Panc1 (cell line): ENCODE data around the gene RAX2. TPM values are rescaled to one million over a fixed set of nuclear protein-coding genes. Genes with fewer than 3 reads are reported as not detected.
A peak's percentile ranks its signal among the peaks of the same experiment; 100 is the strongest.

Source experiments
- ATAC-seq: fragments of 200-7000 bp; cut with Tn5 transposase; 2 replicates; pipeline ENCODE4 v1.9.1; 2020; ENCODE audit warnings: mild to moderate bottlenecking, moderate library complexity
- BruUV-seq: library from RNA; stranded (reverse); fragments of 400-500 nt; replicated peaks from 2 replicates; lab custom pipeline; 2021; lab: Mats Ljungman, UMichigan
- CTCF ChIA-PET: fragments of 300-600 bp; sonication (Branson Sonifier 250); formaldehyde crosslinking; loops from one replicate; lab custom pipeline; 2022; ENCODE audit warnings: antibody characterized with exemption; lab: Charles Lee
- POLR2A ChIA-PET: fragments of 300-600 bp; sonication (Branson Sonifier 250); formaldehyde crosslinking; loops from one replicate; lab custom pipeline; 2022; ENCODE audit warnings: antibody characterized with exemption; lab: Charles Lee
- DNase-seq: peaks from one replicate; pipeline ENCODE4 v3.0.0-alpha.2; 2010; ENCODE audit warnings: low read depth, low spot score
- H3K27ac ChIP-seq: 2 replicates; pipeline ENCODE4 v1.5.1; 2011; ENCODE audit warnings: mild to moderate bottlenecking, low read length, inconsistent platforms
- H3K27me3 ChIP-seq: fragments of 200-500 bp; sonication (Bioruptor generic); 2 replicates; pipeline ENCODE4 v1.6.0; 2014; ENCODE audit warnings: low read length, inconsistent platforms; ENCODE audit not compliant: control insufficient read depth, insufficient read depth
- H3K36me3 ChIP-seq: fragments of 200-500 bp; sonication (Bioruptor generic); 2 replicates; pipeline ENCODE4 v1.5.1; 2014; ENCODE audit warnings: inconsistent platforms, mild to moderate bottlenecking, low read length, moderate library complexity; ENCODE audit not compliant: control insufficient read depth, insufficient read depth
- H3K4me1 ChIP-seq: 2 replicates; pipeline ENCODE4 v1.5.1; 2011; ENCODE audit warnings: inconsistent platforms, mild to moderate bottlenecking, low read length, moderate library complexity; ENCODE audit not compliant: control insufficient read depth, insufficient read depth
- H3K4me3 ChIP-seq, 2 experiments: 2 replicates each; pipeline ENCODE4 v1.5.1; 2011 to 2012; ENCODE audit warnings: low read depth in 2 of 2, low read length in 2 of 2, mild to moderate bottlenecking in 2 of 2, inconsistent platforms in 1 of 2, moderate library complexity in 1 of 2
- H3K9me3 ChIP-seq: fragments of 200-500 bp; sonication (Bioruptor generic); 2 replicates; pipeline ENCODE4 v1.5.1; 2014; ENCODE audit warnings: low read depth, mild to moderate bottlenecking, inconsistent platforms, low read length, moderate library complexity; ENCODE audit not compliant: control insufficient read depth, insufficient read depth
- POLR2AphosphoS5 ChIP-seq: IDR thresholded peaks from 2 replicates; pipeline ENCODE4 v1.6.1; 2012; ENCODE audit warnings: mild to moderate bottlenecking, low read depth, low read length, moderate library complexity
- SIN3A ChIP-seq: IDR thresholded peaks from 2 replicates; pipeline ENCODE4 v1.6.1; 2012; ENCODE audit warnings: low read depth, mild to moderate bottlenecking, low read length, moderate library complexity, borderline replicate concordance; ENCODE audit not compliant: insufficient read depth
- TCF7L2 ChIP-seq: IDR thresholded peaks from 2 replicates; pipeline ENCODE4 v1.6.1; 2011; ENCODE audit warnings: mild to moderate bottlenecking, low read depth, low read length, inconsistent platforms
- in situ Hi-C: cut with HindIII; loops from 2 replicates; pipeline ENCODE4 v1.10.0; 2016; ENCODE audit warnings: low sequenced_read_pairs, low pct_unique_long_range_greater_than_20kb
- intact Hi-C: fragments of 100-400 bp; cut with micrococcal nuclease; formaldehyde crosslinking; loops from one replicate; pipeline ENCODE4 v1.10.0; 2022; ENCODE audit not compliant: unreplicated experiment
- total RNA-seq: library from RNA; stranded (reverse); gene quantifications from one replicate; pipeline ENCODE4 v1.2.1, GENCODE V29; 2021; ENCODE audit not compliant: unreplicated experiment
- TF ChIP-seq, protein P1 (sequence below), 2 experiments: IDR thresholded peaks; 2 replicates each; pipeline ENCODE4 v1.6.1; 2011 to 2012; ENCODE audit warnings: low read depth in 2 of 2, control low read depth in 1 of 2, low read length in 1 of 2, mild to moderate bottlenecking in 1 of 2, moderate library complexity in 1 of 2; ENCODE audit not compliant: insufficient read depth in 1 of 2
- TF ChIP-seq, protein P2 (sequence below): fragments of 450-650 bp; IDR thresholded peaks from 2 replicates; pipeline ENCODE4 v1.5.1; 2017; ENCODE audit warnings: mild to moderate bottlenecking

The RAX2 gene
- total RNA-seq, 1 experiment from 2014 or later, result not detected

DNA sequence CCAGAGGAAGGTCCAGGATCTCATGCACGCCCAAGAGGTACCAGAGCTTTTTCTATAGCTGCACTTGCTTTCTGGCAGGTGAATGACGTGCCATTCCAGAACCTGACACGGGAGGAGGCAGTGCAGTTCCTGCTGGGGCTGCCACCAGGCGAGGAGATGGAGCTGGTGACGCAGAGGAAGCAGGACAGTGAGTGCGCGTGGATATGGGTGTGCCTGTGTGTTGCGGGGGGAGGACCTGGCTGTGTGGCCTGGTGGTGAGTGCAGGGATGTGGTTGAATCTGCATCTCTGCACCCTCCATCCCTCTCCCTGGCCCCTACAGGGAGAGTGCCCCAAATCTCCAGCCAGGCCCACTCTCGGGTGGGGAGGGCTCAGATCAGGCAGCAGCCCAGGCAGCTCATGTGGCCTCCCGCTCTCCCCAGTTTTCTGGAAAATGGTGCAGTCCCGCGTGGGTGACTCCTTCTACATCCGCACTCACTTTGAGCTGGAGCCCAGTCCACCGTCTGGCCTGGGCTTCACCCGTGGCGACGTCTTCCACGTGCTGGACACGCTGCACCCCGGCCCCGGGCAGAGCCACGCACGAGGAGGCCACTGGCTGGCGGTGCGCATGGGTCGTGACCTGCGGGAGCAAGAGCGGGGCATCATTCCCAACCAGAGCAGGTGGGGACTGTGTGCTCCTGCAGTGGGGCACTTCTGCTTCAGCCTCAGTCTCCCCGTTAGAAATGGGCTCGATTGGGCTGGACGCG, 33.4 kb downstream of the RAX2 start:
- BruUV-seq, result no TSS peak
- ATAC-seq, result 0 out of 2 replicates have a peak, but pooled peaks have one; percentile 13
- Histone ChIP-seq H3K27ac (no peak overlapping the region), H3K4me1 (no peaks in the 10 kb centered on the region), H3K9me3 (no peaks in the 10 kb centered on the region), H3K36me3 (no peaks in the 10 kb centered on the region), H3K4me3 (no peak overlapping the region), H3K27me3 (no peaks in the 10 kb centered on the region)
- TF ChIP-seq SIN3A (no peak), TCF7L2 (no peak), POLR2AphosphoS5 (no peak)
- TF ChIP-seq, protein P1, sequence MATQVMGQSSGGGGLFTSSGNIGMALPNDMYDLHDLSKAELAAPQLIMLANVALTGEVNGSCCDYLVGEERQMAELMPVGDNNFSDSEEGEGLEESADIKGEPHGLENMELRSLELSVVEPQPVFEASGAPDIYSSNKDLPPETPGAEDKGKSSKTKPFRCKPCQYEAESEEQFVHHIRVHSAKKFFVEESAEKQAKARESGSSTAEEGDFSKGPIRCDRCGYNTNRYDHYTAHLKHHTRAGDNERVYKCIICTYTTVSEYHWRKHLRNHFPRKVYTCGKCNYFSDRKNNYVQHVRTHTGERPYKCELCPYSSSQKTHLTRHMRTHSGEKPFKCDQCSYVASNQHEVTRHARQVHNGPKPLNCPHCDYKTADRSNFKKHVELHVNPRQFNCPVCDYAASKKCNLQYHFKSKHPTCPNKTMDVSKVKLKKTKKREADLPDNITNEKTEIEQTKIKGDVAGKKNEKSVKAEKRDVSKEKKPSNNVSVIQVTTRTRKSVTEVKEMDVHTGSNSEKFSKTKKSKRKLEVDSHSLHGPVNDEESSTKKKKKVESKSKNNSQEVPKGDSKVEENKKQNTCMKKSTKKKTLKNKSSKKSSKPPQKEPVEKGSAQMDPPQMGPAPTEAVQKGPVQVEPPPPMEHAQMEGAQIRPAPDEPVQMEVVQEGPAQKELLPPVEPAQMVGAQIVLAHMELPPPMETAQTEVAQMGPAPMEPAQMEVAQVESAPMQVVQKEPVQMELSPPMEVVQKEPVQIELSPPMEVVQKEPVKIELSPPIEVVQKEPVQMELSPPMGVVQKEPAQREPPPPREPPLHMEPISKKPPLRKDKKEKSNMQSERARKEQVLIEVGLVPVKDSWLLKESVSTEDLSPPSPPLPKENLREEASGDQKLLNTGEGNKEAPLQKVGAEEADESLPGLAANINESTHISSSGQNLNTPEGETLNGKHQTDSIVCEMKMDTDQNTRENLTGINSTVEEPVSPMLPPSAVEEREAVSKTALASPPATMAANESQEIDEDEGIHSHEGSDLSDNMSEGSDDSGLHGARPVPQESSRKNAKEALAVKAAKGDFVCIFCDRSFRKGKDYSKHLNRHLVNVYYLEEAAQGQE (IDR thresholded peaks at IDR 0.05; ENCODE audit: insufficient read depth in 1 of 2, low read depth in 2 of 2, low read length in 1 of 2), result no peak
- TF ChIP-seq, protein P2, sequence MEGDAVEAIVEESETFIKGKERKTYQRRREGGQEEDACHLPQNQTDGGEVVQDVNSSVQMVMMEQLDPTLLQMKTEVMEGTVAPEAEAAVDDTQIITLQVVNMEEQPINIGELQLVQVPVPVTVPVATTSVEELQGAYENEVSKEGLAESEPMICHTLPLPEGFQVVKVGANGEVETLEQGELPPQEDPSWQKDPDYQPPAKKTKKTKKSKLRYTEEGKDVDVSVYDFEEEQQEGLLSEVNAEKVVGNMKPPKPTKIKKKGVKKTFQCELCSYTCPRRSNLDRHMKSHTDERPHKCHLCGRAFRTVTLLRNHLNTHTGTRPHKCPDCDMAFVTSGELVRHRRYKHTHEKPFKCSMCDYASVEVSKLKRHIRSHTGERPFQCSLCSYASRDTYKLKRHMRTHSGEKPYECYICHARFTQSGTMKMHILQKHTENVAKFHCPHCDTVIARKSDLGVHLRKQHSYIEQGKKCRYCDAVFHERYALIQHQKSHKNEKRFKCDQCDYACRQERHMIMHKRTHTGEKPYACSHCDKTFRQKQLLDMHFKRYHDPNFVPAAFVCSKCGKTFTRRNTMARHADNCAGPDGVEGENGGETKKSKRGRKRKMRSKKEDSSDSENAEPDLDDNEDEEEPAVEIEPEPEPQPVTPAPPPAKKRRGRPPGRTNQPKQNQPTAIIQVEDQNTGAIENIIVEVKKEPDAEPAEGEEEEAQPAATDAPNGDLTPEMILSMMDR, result no peak
- intact Hi-C loops, result no loop called here
- CTCF ChIA-PET, result no interaction called here
- in situ Hi-C loops, result no loop called here
- POLR2A ChIA-PET, result no interaction called here
- no peak for DNase-seq

DNA sequence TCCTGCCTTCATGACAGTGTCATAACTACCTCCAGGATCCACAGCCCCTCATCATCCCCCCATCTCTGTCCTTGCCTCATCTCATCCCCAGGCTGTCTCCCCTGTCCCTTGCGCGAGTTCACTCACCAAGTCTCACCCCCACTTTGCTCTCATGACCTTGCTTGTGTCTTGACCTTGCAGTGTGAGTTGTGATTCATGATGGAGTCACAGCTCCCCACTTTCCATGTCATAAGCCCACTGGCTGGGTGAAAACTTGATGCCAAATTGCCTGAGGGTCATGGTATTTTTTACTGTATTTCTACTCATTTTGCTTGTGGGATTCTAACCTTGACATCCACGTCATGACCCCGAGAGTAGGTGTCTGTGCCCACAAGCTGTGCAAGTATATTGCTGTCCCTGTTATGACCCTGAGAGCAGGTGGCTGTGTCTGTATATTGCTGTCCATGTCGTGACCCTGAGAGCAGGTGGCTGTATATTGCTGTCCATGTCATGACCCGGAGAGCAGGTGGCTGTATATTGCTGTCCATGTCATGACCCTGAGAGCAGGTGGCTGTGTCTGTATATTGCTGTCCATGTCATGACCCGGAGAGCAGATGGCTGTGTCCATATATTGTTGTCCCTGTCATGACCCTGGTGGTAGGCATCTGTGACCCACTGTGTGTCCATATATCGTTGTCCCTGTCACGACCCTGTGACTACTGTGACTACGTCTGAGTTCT, 34.4 kb downstream of the RAX2 start:
- no peaks in the 10 kb centered on the region for H3K36me3 ChIP-seq
- H3K4me3 ChIP-seq, result no peak overlapping the region
- TF ChIP-seq, protein P1 (IDR thresholded peaks at IDR 0.05; ENCODE audit: insufficient read depth in 1 of 2, low read depth in 2 of 2, low read length in 1 of 2), result no peak
- TF ChIP-seq POLR2AphosphoS5 (no peak), SIN3A (no peak), TCF7L2 (no peak)
- intact Hi-C loops, result no loop called here
- POLR2A ChIA-PET, result no interaction called here
- DNase-seq (no peak), ATAC-seq (no peak)
- BruUV-seq, result no TSS peak
- no peak overlapping the region for H3K27ac ChIP-seq
- no peaks in the 10 kb centered on the region for H3K27me3 ChIP-seq
- in situ Hi-C loops, result no loop called here
- H3K4me1 ChIP-seq, result no peaks in the 10 kb centered on the region
- CTCF ChIA-PET, result no interaction called here
- no peaks in the 10 kb centered on the region for H3K9me3 ChIP-seq
